ENCODE measurements around the gene CIB2.

CIB2 gene

GRCh38 chr15:78087951-78088772 lies 43.1 kb downstream of the CIB2 start:
- no peak for TF ChIP-seq CTCF (IDR thresholded peaks at IDR 0.05; ENCODE audit: borderline replicate concordance, insufficient read depth, low read depth, low read length)
- no peak overlapping the region for H3K4me3 ChIP-seq (ENCODE audit: low read depth, low read length)

GRCh38 chr15:78085928-78086327 lies 45.3 kb downstream of the CIB2 start:
- TF ChIP-seq CTCF (IDR thresholded peaks at IDR 0.05; ENCODE audit: borderline replicate concordance, insufficient read depth, low read depth, low read length): no peak
- no peak overlapping the region for H3K4me3 ChIP-seq (ENCODE audit: low read depth, low read length)

DNA sequence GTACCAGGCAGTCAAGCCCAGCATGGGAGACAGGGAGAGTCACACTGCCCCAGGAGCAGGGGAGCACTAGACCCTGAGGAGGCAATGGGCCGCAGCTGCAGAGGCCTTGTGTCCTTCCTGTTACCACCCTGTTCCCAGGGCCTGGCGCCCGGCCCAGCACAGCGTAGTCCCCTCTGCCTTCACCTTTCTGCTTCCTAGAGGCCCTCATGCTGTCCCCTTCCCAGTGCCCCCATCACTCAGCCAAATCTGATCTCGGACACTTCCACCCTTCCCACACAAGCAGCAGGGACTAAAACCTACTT lies 46.8 kb downstream of the CIB2 start:
- H3K4me3 ChIP-seq (ENCODE audit: low read depth, low read length): no peak overlapping the region
- no peak for TF ChIP-seq CTCF (IDR thresholded peaks at IDR 0.05; ENCODE audit: borderline replicate concordance, insufficient read depth, low read depth, low read length)

GRCh38 chr15:78083687-78084448 lies 47.4 kb downstream of the CIB2 start:
- H3K4me3 ChIP-seq (ENCODE audit: low read depth, low read length): no peak overlapping the region
- TF ChIP-seq CTCF (IDR thresholded peaks at IDR 0.05; ENCODE audit: borderline replicate concordance, insufficient read depth, low read depth, low read length): no peak

DNA sequence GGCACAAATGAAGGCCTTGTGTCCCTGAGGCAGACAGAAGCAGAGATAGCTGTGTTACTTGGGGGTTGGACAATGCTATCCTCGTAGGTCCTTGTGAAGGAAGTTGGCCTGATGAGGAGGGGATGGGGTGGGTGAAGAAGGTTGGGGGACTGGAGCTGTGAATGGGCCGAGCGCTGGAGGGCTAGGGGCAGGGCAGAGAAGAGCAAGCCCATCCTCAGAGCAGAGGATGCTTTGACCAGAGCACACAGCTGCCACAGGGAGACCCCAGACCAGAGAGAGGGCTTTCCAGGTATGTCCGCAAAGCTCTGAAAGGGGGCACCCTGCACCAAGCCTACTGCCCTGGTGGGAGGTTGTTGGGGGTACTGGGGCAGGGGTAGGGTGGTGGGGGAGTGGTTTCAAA lies 48.1 kb downstream of the CIB2 start:
- H3K4me3 ChIP-seq (ENCODE audit: low read depth, low read length): no peak overlapping the region
- no peak for TF ChIP-seq CTCF (IDR thresholded peaks at IDR 0.05; ENCODE audit: borderline replicate concordance, insufficient read depth, low read depth, low read length)

DNA sequence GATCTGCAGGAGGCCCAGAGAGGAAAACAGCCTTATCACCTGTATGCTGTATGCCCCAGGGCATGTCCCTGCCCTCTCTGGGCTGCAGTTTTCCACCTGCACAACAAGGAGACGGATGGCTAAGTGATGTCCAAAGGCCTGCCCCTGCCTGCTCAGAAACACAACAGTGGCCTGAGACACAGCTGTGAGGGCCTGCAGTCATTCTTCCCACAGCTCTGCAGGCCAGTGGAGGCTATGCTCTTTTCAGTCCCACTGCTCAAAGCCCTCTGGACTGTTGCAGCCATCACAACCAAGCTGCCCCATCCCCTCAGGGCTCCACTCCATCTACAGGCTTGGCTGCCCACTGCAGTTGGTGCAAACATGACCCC lies 48.5 kb downstream of the CIB2 start:
- no peak for TF ChIP-seq CTCF (IDR thresholded peaks at IDR 0.05; ENCODE audit: borderline replicate concordance, insufficient read depth, low read depth, low read length)

More for the DNA sequence above, 48.5 kb downstream of the CIB2 start:
- H3K4me3 ChIP-seq (ENCODE audit: low read depth, low read length): no peak overlapping the region
